NCI-H510A treated with DMSO at 0.1 percent for 48 hours (cell line): Measurements from ENCODE around the gene DYNLRB1.
A peak's percentile ranks its signal among the peaks of the same experiment; 100 is the strongest.
"Not testable (repeated sequence)": the region's sequence is repeated elsewhere in the genome, so short reads cannot be mapped to it uniquely, and the experiment has no call there.

Source experiments
- DNase-seq: peaks from one replicate; lab custom pipeline; 2025; lab: John Stamatoyannopoulos, UW

DYNLRB1 gene

GRCh38 chr20:34512266-34512954, 3.8 kb upstream of the DYNLRB1 start:
- DNase-seq: no peak

DNA sequence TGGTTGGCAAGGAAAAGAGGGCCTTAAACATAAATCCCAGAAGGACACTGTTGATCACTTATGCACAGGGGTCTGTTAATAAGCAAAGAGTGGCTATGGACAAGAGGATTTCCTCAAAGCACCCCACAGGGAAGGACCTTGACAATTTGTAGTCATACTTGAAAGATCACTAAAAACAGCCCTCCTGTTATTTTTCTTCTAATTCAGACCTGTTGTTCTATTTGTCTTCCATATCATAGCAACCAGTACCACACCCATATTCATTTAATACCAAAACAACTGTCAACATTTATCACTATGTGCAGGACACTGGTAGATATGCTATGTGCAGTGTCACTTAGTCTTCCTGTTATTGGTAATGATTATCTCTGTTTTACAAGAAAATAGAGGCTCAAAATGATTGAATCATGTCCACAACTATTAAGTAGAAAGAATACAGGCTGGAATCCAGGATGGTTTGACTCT, 3.2 kb upstream of the DYNLRB1 start:
- DNase-seq: no peak

DNA sequence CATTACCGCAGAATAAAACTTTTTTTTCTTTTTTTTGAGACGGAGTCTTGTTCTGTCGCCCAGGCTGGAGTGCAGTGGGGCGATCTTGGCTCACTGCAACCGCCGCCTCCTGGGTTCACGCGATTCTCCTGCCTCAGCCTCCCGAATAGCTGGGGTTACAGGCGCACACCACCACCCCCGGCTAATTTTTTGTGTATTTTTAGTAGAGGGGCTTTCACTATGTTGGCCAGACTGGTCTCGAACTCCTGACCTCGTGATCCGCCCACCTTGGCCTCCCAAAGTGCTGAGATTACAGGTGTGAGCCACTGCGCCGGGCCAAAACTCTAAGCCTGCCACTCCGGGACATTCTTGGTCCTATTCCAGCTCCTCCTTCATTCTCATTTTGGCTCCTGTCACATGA, 2.2 kb upstream of the DYNLRB1 start:
- DNase-seq: not testable (repeated sequence)

GRCh38 chr20:34514897-34515483, 1.2 kb upstream of the DYNLRB1 start:
- DNase-seq: no peak

- DNase-seq: peak; percentile 83
Observed at GRCh38 chr20:34515484-34516246, 557 bp upstream of the DYNLRB1 start.

DNA sequence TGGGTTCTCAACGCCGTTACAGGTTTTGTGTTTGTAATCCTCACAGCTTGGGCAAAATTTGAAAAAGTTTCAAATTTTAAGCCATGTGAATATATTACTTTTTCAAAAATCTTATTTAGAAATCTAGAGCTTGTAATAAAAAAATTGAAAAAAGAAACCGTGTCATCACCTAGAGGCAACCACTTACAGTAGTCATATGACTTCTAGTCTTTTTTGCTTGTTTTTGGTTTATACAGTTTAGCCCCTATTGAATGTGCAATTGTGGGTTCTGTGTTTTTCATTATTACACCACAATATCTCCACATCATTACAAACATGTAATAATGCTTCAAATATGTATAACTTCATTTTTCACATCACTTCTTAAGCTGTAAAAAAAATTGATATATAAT, 888 bp downstream of the DYNLRB1 start:
- DNase-seq: no peak

DNA sequence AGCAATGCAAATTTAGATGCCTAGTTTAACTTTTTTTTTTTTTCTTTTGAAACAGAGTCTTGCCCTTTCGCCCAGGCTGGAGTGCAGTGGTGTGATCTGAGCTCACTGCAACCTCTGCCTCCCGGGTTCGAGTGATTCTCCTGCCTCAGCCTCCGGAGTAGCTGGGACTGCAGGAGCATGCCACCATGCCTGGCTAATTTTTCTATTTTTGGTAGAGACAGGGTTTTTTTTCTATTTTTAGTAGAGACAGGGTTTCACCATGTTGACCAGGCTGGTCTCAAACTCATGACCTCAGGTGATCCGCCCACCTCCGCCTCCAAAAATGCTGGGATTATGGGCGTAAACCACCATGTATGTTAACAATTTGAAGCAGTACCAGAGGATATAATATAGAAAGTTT, 2.6 kb downstream of the DYNLRB1 start:
- DNase-seq: not testable (repeated sequence)

GRCh38 chr20:34519841-34520240, 3.6 kb downstream of the DYNLRB1 start:
- DNase-seq: not testable (repeated sequence)

GRCh38 chr20:34522969-34523871, 7.0 kb downstream of the DYNLRB1 start:
- DNase-seq: peak; percentile 48

DNA sequence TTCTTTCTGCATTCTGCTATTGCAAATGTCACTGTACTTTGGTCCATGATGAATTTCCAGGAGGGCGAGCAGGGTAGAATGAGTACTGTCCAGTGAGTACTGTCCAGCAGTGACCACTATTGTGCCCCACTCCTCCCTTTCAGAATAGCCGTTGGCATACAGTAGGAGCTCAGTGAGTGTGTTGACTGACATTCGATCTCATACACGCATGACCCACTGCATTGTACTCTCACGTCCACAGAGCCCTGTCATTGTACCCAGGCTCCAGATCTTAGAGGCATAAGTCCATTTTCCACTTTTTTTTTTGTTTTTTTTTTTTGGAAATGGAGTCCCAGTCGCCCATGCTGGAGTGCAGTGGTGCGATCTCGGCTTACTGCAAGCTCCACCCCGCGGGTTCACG, 8.2 kb downstream of the DYNLRB1 start:
- DNase-seq: no peak

DNA sequence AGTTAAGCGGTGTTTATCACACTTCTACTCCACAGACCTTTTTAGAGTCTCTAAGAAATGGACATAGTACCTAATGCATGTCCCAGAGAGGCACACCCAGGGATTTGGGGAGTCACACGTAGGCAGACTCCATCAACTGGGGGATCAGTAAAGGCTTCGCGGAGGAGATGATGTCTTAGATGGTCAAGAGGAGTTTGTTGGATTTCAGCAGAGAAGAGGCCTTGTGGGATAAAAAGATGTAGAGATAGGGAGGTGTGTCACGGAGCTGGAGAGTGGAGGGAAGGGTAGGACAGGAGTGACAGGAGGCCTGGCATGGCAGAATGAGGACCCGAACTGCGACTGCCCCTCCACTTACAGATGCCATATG, 9.1 kb downstream of the DYNLRB1 start:
- DNase-seq: no peak

GRCh38 chr20:34525709-34526416, 9.6 kb downstream of the DYNLRB1 start:
- DNase-seq: peak; percentile 22

DNA sequence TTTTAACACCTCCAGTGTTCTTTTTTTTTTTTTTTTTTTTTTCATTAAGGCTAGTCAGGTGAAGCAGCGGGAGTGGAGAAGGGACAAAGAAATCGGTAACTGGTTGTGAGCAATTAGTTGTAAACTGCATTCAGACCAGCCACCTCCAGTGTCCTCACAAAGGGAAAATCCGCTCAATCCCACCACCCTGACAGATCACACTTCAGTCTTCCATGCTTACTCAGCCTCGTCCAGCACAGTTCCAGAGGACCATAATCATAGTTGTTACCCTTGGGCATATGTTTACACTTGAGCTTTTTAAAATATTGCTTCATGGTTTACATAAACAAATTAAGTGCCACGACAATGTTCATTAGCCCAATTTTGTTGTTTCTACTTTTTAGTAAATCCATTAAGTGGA, 10.2 kb downstream of the DYNLRB1 start:
- DNase-seq: no peak

GRCh38 chr20:34527016-34527415, 10.8 kb downstream of the DYNLRB1 start:
- DNase-seq: no peak

- no peak for DNase-seq
Observed at GRCh38 chr20:34528921-34529297, 12.7 kb downstream of the DYNLRB1 start.

- no peak for DNase-seq
Observed at GRCh38 chr20:34529742-34530141, 13.5 kb downstream of the DYNLRB1 start.

DNA sequence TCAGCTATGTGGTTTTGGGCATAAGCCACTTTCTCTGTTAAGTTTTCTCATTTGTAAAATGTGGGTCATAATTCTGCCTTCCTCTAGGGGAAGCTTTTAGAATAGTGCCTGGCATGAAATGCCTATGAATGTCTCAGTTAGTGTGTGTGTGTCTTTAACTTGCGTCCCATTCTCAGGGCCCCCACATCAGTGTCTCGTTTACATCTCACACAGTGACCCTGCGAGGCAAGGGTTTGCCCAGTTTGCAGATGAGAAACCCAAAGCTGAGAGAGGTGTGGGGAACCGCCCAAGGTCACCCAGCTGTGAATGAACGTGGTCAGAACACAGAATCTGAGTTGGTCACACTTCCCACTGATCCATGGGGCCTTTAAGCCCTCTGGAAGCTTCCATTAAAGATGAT, 14.1 kb downstream of the DYNLRB1 start:
- DNase-seq: no peak

- DNase-seq: no peak
Observed at GRCh38 chr20:34531608-34532265, 15.5 kb downstream of the DYNLRB1 start.

DNA sequence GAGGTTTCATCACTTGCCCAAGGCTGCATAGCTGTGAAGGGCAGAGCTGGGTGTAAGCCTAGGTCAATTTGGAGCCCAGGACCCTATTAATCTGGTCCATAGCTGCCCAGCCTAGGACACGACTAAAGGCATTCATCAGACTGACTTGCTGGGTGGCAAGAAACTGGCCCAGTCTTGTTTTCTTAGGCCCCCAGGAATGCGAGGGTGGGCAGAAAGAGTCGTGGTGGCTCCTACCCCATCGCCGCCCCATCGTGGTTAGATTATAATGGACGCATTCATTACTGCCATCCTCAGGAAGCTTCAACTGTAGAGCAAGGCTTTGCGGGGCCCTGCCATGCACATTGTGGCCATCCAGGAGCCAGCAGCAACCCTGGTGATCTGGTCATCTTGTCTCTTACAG, 16.1 kb downstream of the DYNLRB1 start:
- DNase-seq: no peak

DNA sequence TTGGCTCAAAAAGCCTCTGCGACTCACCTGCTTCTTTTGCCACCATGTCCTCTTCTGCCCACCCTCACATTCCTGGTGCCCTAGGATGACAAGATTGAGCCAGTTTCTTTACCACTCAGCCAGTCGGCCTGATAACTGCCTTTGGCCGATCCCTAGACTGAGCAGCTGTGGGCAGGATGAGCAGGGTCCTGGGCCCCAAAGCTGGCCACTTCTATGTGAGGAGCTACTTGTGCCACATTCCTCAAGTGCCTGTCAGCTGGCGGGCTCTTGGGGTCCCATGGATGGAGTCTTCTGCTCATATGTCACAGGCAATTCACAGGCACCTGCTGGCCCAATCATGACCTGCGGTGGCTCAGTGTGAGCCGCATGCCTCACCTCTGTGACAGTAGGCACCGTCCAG, 16.5 kb downstream of the DYNLRB1 start:
- no peak for DNase-seq
